Retinal pigment epithelial cell (primary cell): ENCODE results near the gene OR8B3.

Source experiments
- DNase-seq: peaks from one replicate; pipeline ENCODE4 v3.0.0-alpha.2; 2010; ENCODE audit warnings: low read depth
- H3K4me3 ChIP-seq: 2 replicates; pipeline ENCODE4 v1.5.1; 2011; ENCODE audit warnings: mild to moderate bottlenecking, low read length, control low read depth, moderate library complexity
- CTCF ChIP-seq: conservative IDR thresholded peaks from 2 replicates; pipeline ENCODE4 v1.5.1; 2011; ENCODE audit warnings: low read depth, low read length, control low read depth, inconsistent platforms

The OR8B3 gene

GRCh38 chr11:124398924-124399323 lies at the start of gene OR8B3:
Gene OR8B3, minus strand, starts transcription at chr11:124399024. Its CDS starts 1,673 bp downstream, at chr11:124397351.
- H3K4me3 ChIP-seq = no peak within 1 kb of the TSS
- no peak for DNase-seq
- TF ChIP-seq CTCF = no peak

- no peak overlapping the region for H3K4me3 ChIP-seq
- TF ChIP-seq CTCF = no peak
- DNase-seq = no peak
Measured at GRCh38 chr11:124446916-124447315, 48.1 kb upstream of the OR8B3 start.

GRCh38 chr11:124445646-124446150 lies 46.9 kb upstream of the OR8B3 start, which contains the start of gene OR8B8:
Gene OR8B8, minus strand, starts transcription at chr11:124445696. Its CDS starts 4,611 bp downstream, at chr11:124441085.
- no peak for TF ChIP-seq CTCF
- H3K4me3 ChIP-seq = no peak within 1 kb of the TSS
- no peak for DNase-seq

- no peak for DNase-seq
- no peak for TF ChIP-seq CTCF
- no peak overlapping the region for H3K4me3 ChIP-seq
Measured at GRCh38 chr11:124442847-124443246, 44.0 kb upstream of the OR8B3 start.

- no peak overlapping the region for H3K4me3 ChIP-seq
- no peak for DNase-seq
- no peak for TF ChIP-seq CTCF
Measured at GRCh38 chr11:124442442-124442841, 43.6 kb upstream of the OR8B3 start.

GRCh38 chr11:124441519-124441918 lies 42.7 kb upstream of the OR8B3 start:
- no peak overlapping the region for H3K4me3 ChIP-seq
- no peak for DNase-seq
- no peak for TF ChIP-seq CTCF

GRCh38 chr11:124441081-124441480 lies 42.3 kb upstream of the OR8B3 start:
- no peak overlapping the region for H3K4me3 ChIP-seq
- no peak for TF ChIP-seq CTCF
- DNase-seq = no peak
